ENCODE results near the gene LAMB2. TPM values are rescaled to one million over a fixed set of nuclear protein-coding genes. Genes with fewer than 3 reads are reported as not detected.
A peak's percentile ranks its signal among the peaks of the same experiment; 100 is the strongest.

LAMB2 gene
- total RNA-seq, 4 donors from 2014 or later = 578 to 980 (median 645) TPM

- no peaks in the 10 kb centered on the region for H3K9me3 ChIP-seq
- no CpG with 5 or more reads among the region's 3 CpGs for WGBS, 2 donors (ENCODE audit: low coverage in 1 of 2)
- no peak for ATAC-seq
- peaks cover 0 to 30% (median 16%) of the 10 kb centered on the region in 3 donors for H3K4me1 ChIP-seq
- no peak overlapping the region for H3K4me3 ChIP-seq
- TF ChIP-seq EP300 (IDR thresholded peaks at IDR 0.05) = no peak
- no peak for TF ChIP-seq POLR2AphosphoS5 (IDR thresholded peaks at IDR 0.05)
- no peak for TF ChIP-seq POLR2A (IDR thresholded peaks at IDR 0.05)
- no peak for TF ChIP-seq CTCF (IDR thresholded peaks at IDR 0.05)
- H3K27ac ChIP-seq = no peak overlapping the region
- H3K36me3 ChIP-seq = peaks cover 0 to 35% of the 10 kb centered on the region in 2 donors
- H3K27me3 ChIP-seq = no peaks in the 10 kb centered on the region
These were observed 29.1 kb upstream of the LAMB2 start for GRCh38 chr3:49161808-49162530.

- no peak overlapping the region for H3K27ac ChIP-seq
- WGBS, 2 donors (ENCODE audit: low coverage in 1 of 2) = no CpG with 5 or more reads among the region's 2 CpGs
- no peak overlapping the region for H3K4me3 ChIP-seq
- TF ChIP-seq CTCF (IDR thresholded peaks at IDR 0.05) (no peak), POLR2AphosphoS5 (IDR thresholded peaks at IDR 0.05) (no peak), POLR2A (IDR thresholded peaks at IDR 0.05) (no peak)
- no peaks in the 10 kb centered on the region for H3K9me3 ChIP-seq
- H3K27me3 ChIP-seq = no peaks in the 10 kb centered on the region
- peaks cover 0 to 35% of the 10 kb centered on the region in 2 donors for H3K36me3 ChIP-seq
- ATAC-seq = no peak
- H3K4me1 ChIP-seq = peaks cover 0 to 23% (median 10%) of the 10 kb centered on the region in 3 donors
These were observed 28.3 kb upstream of the LAMB2 start for GRCh38 chr3:49161197-49161596.

- TF ChIP-seq CTCF (IDR thresholded peaks at IDR 0.05) = no peak
- no peak for TF ChIP-seq POLR2A (IDR thresholded peaks at IDR 0.05)
- TF ChIP-seq POLR2AphosphoS5 (IDR thresholded peaks at IDR 0.05) = no peak
- Histone ChIP-seq H3K4me1 (peaks cover 0 to 3% (median 0%) of the 10 kb centered on the region in 3 donors), H3K4me3 (no peak overlapping the region), H3K36me3 (peaks cover 0 to 28% of the 10 kb centered on the region in 2 donors), H3K27me3 (no peaks in the 10 kb centered on the region), H3K9me3 (no peaks in the 10 kb centered on the region), H3K27ac (no peak overlapping the region)
- ATAC-seq = no peak
- whole genome bisulfite sequencing, 2 donors (ENCODE audit: low coverage in 1 of 2) = no CpG with 5 or more reads among the region's 2 CpGs
These were observed 25.9 kb upstream of the LAMB2 start for GRCh38 chr3:49158792-49159191.

DNA sequence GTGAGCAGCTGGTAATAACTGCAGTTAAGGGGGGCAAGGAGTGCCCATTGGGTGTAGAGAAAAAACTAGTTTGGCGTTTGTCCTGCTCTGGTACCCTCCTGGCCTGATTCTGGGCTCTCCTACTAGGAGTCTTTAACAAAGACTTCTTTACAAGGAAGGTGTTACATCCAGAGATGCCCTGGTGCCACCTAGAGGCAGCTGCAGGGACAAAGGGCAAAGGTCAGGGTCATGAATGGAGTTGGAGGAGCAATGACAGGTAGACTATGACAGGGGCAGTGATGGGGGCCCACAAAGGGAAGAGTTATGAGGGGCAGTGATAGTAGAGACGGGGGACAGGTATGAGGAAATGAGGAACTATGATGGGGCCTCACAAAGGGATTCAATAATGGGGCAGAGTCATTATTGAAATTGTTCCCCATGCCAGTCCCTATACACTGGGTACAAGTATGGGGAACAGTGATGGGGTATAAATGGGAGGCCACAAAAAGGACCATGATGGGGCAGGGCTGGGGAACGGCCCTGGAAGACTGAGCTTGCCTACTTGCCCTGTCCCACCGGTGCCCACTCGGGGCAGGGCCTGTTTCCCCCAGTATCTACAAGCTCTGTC, 25.4 kb upstream of the LAMB2 start:
- Histone ChIP-seq H3K27ac (no peak overlapping the region), H3K36me3 (peaks cover 0 to 22% of the 10 kb centered on the region in 2 donors), H3K4me3 (no peak overlapping the region), H3K27me3 (no peaks in the 10 kb centered on the region), H3K4me1 (no peaks in the 10 kb centered on the region), H3K9me3 (no peaks in the 10 kb centered on the region)
- peak; percentile 25 for ATAC-seq
- WGBS, 2 donors (ENCODE audit: low coverage in 1 of 2) = 32 to 74% methylated on average over 3 to 5 of the region's 5 CpGs
- TF ChIP-seq POLR2A (IDR thresholded peaks at IDR 0.05) (no peak), EP300 (IDR thresholded peaks at IDR 0.05) (no peak), POLR2AphosphoS5 (IDR thresholded peaks at IDR 0.05) (no peak), CTCF (IDR thresholded peaks at IDR 0.05) (peak in 1 of 4 experiments; percentile 30)

- TF ChIP-seq EP300 (IDR thresholded peaks at IDR 0.05) = no peak
- TF ChIP-seq CTCF (IDR thresholded peaks at IDR 0.05) = no peak
- no peak for TF ChIP-seq POLR2A (IDR thresholded peaks at IDR 0.05)
- TF ChIP-seq POLR2AphosphoS5 (IDR thresholded peaks at IDR 0.05) = no peak
- H3K9me3 ChIP-seq = no peaks in the 10 kb centered on the region
These were observed 24.4 kb upstream of the LAMB2 start for GRCh38 chr3:49157289-49157688.

More at GRCh38 chr3:49157289-49157688, 24.4 kb upstream of the LAMB2 start:
- Histone ChIP-seq H3K36me3 (peaks cover 0 to 13% of the 10 kb centered on the region in 2 donors), H3K27me3 (no peaks in the 10 kb centered on the region), H3K27ac (no peak overlapping the region), H3K4me1 (no peaks in the 10 kb centered on the region), H3K4me3 (no peak overlapping the region)
- 42 to 73% methylated on average over 1 of the region's 1 CpG for WGBS, 2 donors (ENCODE audit: low coverage in 1 of 2)
- ATAC-seq = no peak
